ACC112 (cell line): ENCODE measurements around the gene THAP3.
A peak's percentile ranks its signal among the peaks of the same experiment; 100 is the strongest.

Source experiments
- H2AFZ ChIP-seq: fragments of 200-600 bp; sonication (generic); one replicate; pipeline ENCODE4 v1.6.0; 2017; ENCODE audit warnings: antibody characterized with exemption, low read length; ENCODE audit not compliant: unreplicated experiment
- H3K27ac ChIP-seq: fragments of 200-600 bp; sonication (generic); 2 replicates; pipeline ENCODE4 v1.5.1; 2014; ENCODE audit warnings: low read depth, mild to moderate bottlenecking, antibody characterized with exemption, low read length, moderate library complexity
- H3K27me3 ChIP-seq: fragments of 200-600 bp; sonication (generic); 2 replicates; pipeline ENCODE4 v1.6.1; 2014; ENCODE audit warnings: mild to moderate bottlenecking, antibody characterized with exemption, low read length, moderate library complexity, mixed read lengths; ENCODE audit not compliant: insufficient read depth
- H3K36me3 ChIP-seq: fragments of 200-600 bp; sonication (generic); 2 replicates; pipeline ENCODE4 v1.6.1; 2016; ENCODE audit warnings: mild to moderate bottlenecking, antibody characterized with exemption, low read length, moderate library complexity, mixed read lengths; ENCODE audit not compliant: insufficient read depth
- H3K4me1 ChIP-seq: fragments of 200-600 bp; sonication (generic); one replicate; pipeline ENCODE4 v1.6.1; 2016; ENCODE audit warnings: low read length, mixed read lengths; ENCODE audit not compliant: insufficient read depth, unreplicated experiment, control insufficient read depth
- H3K4me3 ChIP-seq: fragments of 200-600 bp; sonication (generic); 2 replicates; pipeline ENCODE4 v1.5.1; 2014; ENCODE audit warnings: mild to moderate bottlenecking, low read depth, low read length
- H3K79me2 ChIP-seq: fragments of 200-600 bp; sonication (generic); one replicate; pipeline ENCODE4 v1.6.0; 2016; ENCODE audit warnings: low read length; ENCODE audit not compliant: control insufficient read depth, unreplicated experiment, insufficient read depth

THAP3 gene

GRCh38 chr1:6624710-6625583 lies at the start of gene THAP3:
TSS of gene THAP3 (plus strand) at chr1:6624868. CDS start at chr1:6625219, 351 bp downstream.
- H3K4me3 ChIP-seq = peak within 1 kb of the TSS; percentile 90
- H3K4me1 ChIP-seq = peaks cover 7% of the 10 kb centered on the region
- peaks cover 11% of the 10 kb centered on the region; the same call in 1 of the 2 replicates for H3K36me3 ChIP-seq
- no peak within 1 kb of the TSS for H2AFZ ChIP-seq
- H3K27ac ChIP-seq = peak within 1 kb of the TSS; percentile 72
- H3K27me3 ChIP-seq = no peaks in the 10 kb centered on the region
- peaks cover 29% of the 10 kb centered on the region for H3K79me2 ChIP-seq

GRCh38 chr1:6577831-6578525 lies 46.7 kb upstream of the THAP3 start:
- no peak overlapping the region for H3K27ac ChIP-seq
- peaks cover 33% of the 10 kb centered on the region for H3K4me1 ChIP-seq
- H3K79me2 ChIP-seq = peaks cover 10% of the 10 kb centered on the region
- no peaks in the 10 kb centered on the region for H3K36me3 ChIP-seq
- no peak overlapping the region for H3K4me3 ChIP-seq
- H3K27me3 ChIP-seq = no peaks in the 10 kb centered on the region
- H2AFZ ChIP-seq = no peak overlapping the region

GRCh38 chr1:6578624-6579373 lies 45.9 kb upstream of the THAP3 start:
- H3K36me3 ChIP-seq = no peaks in the 10 kb centered on the region
- peak overlapping the region; percentile 94 for H3K4me3 ChIP-seq
- peak overlapping the region; percentile 47; the same call in 1 of the 2 replicates for H3K27ac ChIP-seq
- peak overlapping the region; percentile 88 for H2AFZ ChIP-seq
- H3K79me2 ChIP-seq = peaks cover 10% of the 10 kb centered on the region
- peaks cover 33% of the 10 kb centered on the region for H3K4me1 ChIP-seq
- H3K27me3 ChIP-seq = no peaks in the 10 kb centered on the region

GRCh38 chr1:6579374-6580118 lies 45.1 kb upstream of the THAP3 start, which contains the start of gene ZBTB48:
TSS of gene ZBTB48 (plus strand) at chr1:6579994. CDS start at chr1:6580610, 616 bp downstream.
- Histone ChIP-seq H3K79me2 (peaks cover 10% of the 10 kb centered on the region), H3K4me1 (peaks cover 33% of the 10 kb centered on the region)

GRCh38 chr1:6580119-6580592 lies 44.5 kb upstream of the THAP3 start:
- peak overlapping the region; percentile 61 for H2AFZ ChIP-seq
- peaks cover 33% of the 10 kb centered on the region for H3K4me1 ChIP-seq
- H3K27ac ChIP-seq = peak overlapping the region; percentile 50; the same call in 1 of the 2 replicates
- peaks cover 10% of the 10 kb centered on the region for H3K79me2 ChIP-seq
- peak overlapping the region; percentile 94 for H3K4me3 ChIP-seq
- no peaks in the 10 kb centered on the region for H3K36me3 ChIP-seq
- no peaks in the 10 kb centered on the region for H3K27me3 ChIP-seq

More at GRCh38 chr1:6579374-6580118, 45.1 kb upstream of the THAP3 start, which contains the start of gene ZBTB48:
- Histone ChIP-seq H3K36me3 (no peaks in the 10 kb centered on the region), H2AFZ (peak within 1 kb of the TSS; percentile 88), H3K27me3 (no peaks in the 10 kb centered on the region), H3K27ac (peak within 1 kb of the TSS; percentile 50), H3K4me3 (peak within 1 kb of the TSS; percentile 94)

GRCh38 chr1:6580593-6581409 lies 43.9 kb upstream of the THAP3 start:
- peaks cover 10% of the 10 kb centered on the region for H3K79me2 ChIP-seq
- no peak overlapping the region; the same call in 1 of the 2 replicates for H3K27ac ChIP-seq
- no peaks in the 10 kb centered on the region for H3K27me3 ChIP-seq
- no peaks in the 10 kb centered on the region for H3K36me3 ChIP-seq
- peak overlapping the region; percentile 61 for H2AFZ ChIP-seq
- peaks cover 33% of the 10 kb centered on the region for H3K4me1 ChIP-seq
- peak overlapping the region; percentile 94 for H3K4me3 ChIP-seq

GRCh38 chr1:6581561-6582305 lies 42.9 kb upstream of the THAP3 start:
- H3K79me2 ChIP-seq = peaks cover 10% of the 10 kb centered on the region
- no peak overlapping the region for H2AFZ ChIP-seq
- H3K4me1 ChIP-seq = peaks cover 33% of the 10 kb centered on the region
- H3K27me3 ChIP-seq = no peaks in the 10 kb centered on the region
- no peaks in the 10 kb centered on the region for H3K36me3 ChIP-seq
- H3K4me3 ChIP-seq = no peak overlapping the region
- H3K27ac ChIP-seq = no peak overlapping the region

GRCh38 chr1:6582370-6582769 lies 42.3 kb upstream of the THAP3 start:
- Histone ChIP-seq H3K36me3 (no peaks in the 10 kb centered on the region), H3K27me3 (no peaks in the 10 kb centered on the region), H3K79me2 (peaks cover 10% of the 10 kb centered on the region), H3K27ac (no peak overlapping the region), H3K4me1 (peaks cover 33% of the 10 kb centered on the region), H3K4me3 (no peak overlapping the region), H2AFZ (no peak overlapping the region)
